ENCODE results near the gene SOCS6. TPM values are rescaled to one million over a fixed set of nuclear protein-coding genes. Genes with fewer than 3 reads are reported as not detected.

Gene SOCS6
- total and polyA plus RNA-seq, 2 experiments from 2014 or later: 4.4 to 13.3 TPM

- TF ChIP-seq CTCF (conservative IDR thresholded peaks at IDR 0.05; ENCODE audit: low read depth in 2 of 2) (peak; percentile 37 to 49), STAT1 (IDR thresholded peaks at IDR 0.05; ENCODE audit: unreplicated experiment) (no peak)
- peaks cover 5% of the 10 kb centered on the region for H3K27me3 Mint-ChIP-seq (ENCODE audit: insufficient read depth, low read depth, poor library complexity)
- no peak overlapping the region for H3K27ac Mint-ChIP-seq
Measured at GRCh38 chr18:70299393-70299792, 10.5 kb downstream of the SOCS6 start.

GRCh38 chr18:70301667-70302066, 12.8 kb downstream of the SOCS6 start:
- H3K79me2 ChIP-seq (replicated peaks; ENCODE audit: insufficient read depth): peaks cover 100% of the 10 kb centered on the region
- TF ChIP-seq ZNF331 (CRISPR knock-in tag; IDR thresholded peaks at IDR 0.05; ENCODE audit: low read depth) (no peak), CREB1 (CRISPR knock-in tag; IDR thresholded peaks at IDR 0.05; ENCODE audit: low read depth) (no peak), ZNF114 (CRISPR knock-in tag; IDR thresholded peaks at IDR 0.05) (no peak), JUNB (IDR thresholded peaks at IDR 0.05; ENCODE audit: unreplicated experiment) (no peak), EZH2 (IDR thresholded peaks at IDR 0.05; ENCODE audit: low read depth, unreplicated experiment) (no peak), POLR2AphosphoS5 (IDR thresholded peaks at IDR 0.05; ENCODE audit: low read depth) (no peak)
- no peak overlapping the region for H3K27ac ChIP-seq (ENCODE audit: low read depth)
- no peaks in the 10 kb centered on the region for H3F3A ChIP-seq (replicated peaks; ENCODE audit: low read depth)
- no peaks in the 10 kb centered on the region for H3K36me3 Mint-ChIP-seq (ENCODE audit: low read depth)
- DNase-seq (ENCODE audit: low spot score): no peak
- H3K4me2 ChIP-seq: no peak overlapping the region
- no peaks in the 10 kb centered on the region for H3K27me3 ChIP-seq (ENCODE audit: insufficient read depth)
- no peaks in the 10 kb centered on the region for H3K36me3 ChIP-seq (ENCODE audit: insufficient read depth)
- no peak overlapping the region for H2AFZ ChIP-seq
- H3K27ac Mint-ChIP-seq: no peak overlapping the region
- H3K9me2 ChIP-seq (ENCODE audit: insufficient read depth): no peaks in the 10 kb centered on the region
- no peak for ATAC-seq
- H3K4me3 Mint-ChIP-seq: no peak overlapping the region
- H3K4me3 ChIP-seq: no peak overlapping the region
- H3K4me1 ChIP-seq (ENCODE audit: insufficient read depth): peaks cover 35% of the 10 kb centered on the region
- peaks cover 7% of the 10 kb centered on the region for H3K27me3 Mint-ChIP-seq (ENCODE audit: insufficient read depth, low read depth, poor library complexity)
- no peaks in the 10 kb centered on the region for H3K9me3 Mint-ChIP-seq
- 0 out of 2 replicates have a peak, but pooled peaks cover 4% of the 10 kb centered on the region for H4K20me1 ChIP-seq (replicated peaks; ENCODE audit: insufficient read depth)
- peaks cover 19% of the 10 kb centered on the region for H3K4me1 Mint-ChIP-seq

More at GRCh38 chr18:70299393-70299792, 10.5 kb downstream of the SOCS6 start:
- H3K9me3 Mint-ChIP-seq: no peaks in the 10 kb centered on the region
- H3K79me2 ChIP-seq (replicated peaks; ENCODE audit: insufficient read depth): peaks cover 100% of the 10 kb centered on the region
- no peak overlapping the region for H3K4me3 ChIP-seq
- no peak overlapping the region for H3K4me3 Mint-ChIP-seq
- H3K4me1 ChIP-seq (ENCODE audit: insufficient read depth): peaks cover 39% of the 10 kb centered on the region
- no peak overlapping the region for H3K27ac ChIP-seq (ENCODE audit: low read depth)
- peak; percentile 77 for ATAC-seq
- peak; percentile 50 for DNase-seq (ENCODE audit: low spot score)
- H3K36me3 ChIP-seq (ENCODE audit: insufficient read depth): no peaks in the 10 kb centered on the region
- H3K4me2 ChIP-seq: no peak overlapping the region
- H3K27me3 ChIP-seq (ENCODE audit: insufficient read depth): no peaks in the 10 kb centered on the region
- no peak overlapping the region for H2AFZ ChIP-seq
- no peaks in the 10 kb centered on the region for H3K9me2 ChIP-seq (ENCODE audit: insufficient read depth)
- no peaks in the 10 kb centered on the region for H3K36me3 Mint-ChIP-seq (ENCODE audit: low read depth)
- peaks cover 31% of the 10 kb centered on the region for H3K4me1 Mint-ChIP-seq
- H4K20me1 ChIP-seq (replicated peaks; ENCODE audit: insufficient read depth): peaks cover 4% of the 10 kb centered on the region
- no peaks in the 10 kb centered on the region for H3F3A ChIP-seq (replicated peaks; ENCODE audit: low read depth)

- Mint-ChIP-seq H3K9me3 (peaks cover 5% of the 10 kb centered on the region), H3K4me3 (no peak overlapping the region), H3K27ac (no peak overlapping the region), H3K27me3 (ENCODE audit: insufficient read depth, low read depth, poor library complexity) (peaks cover 4% of the 10 kb centered on the region), H3K36me3 (ENCODE audit: low read depth) (peaks cover 4% of the 10 kb centered on the region; the same call in 1 of the 3 replicates), H3K4me1 (peaks cover 5% of the 10 kb centered on the region)
- no peaks in the 10 kb centered on the region for H4K20me1 ChIP-seq (replicated peaks; ENCODE audit: insufficient read depth)
- ATAC-seq (no peak), DNase-seq (ENCODE audit: low spot score) (no peak)
- no peaks in the 10 kb centered on the region for H3F3A ChIP-seq (replicated peaks; ENCODE audit: low read depth)
- peaks cover 100% of the 10 kb centered on the region for H3K79me2 ChIP-seq (replicated peaks; ENCODE audit: insufficient read depth)
- peaks cover 9% of the 10 kb centered on the region for H3K4me1 ChIP-seq (ENCODE audit: insufficient read depth)
- no peak overlapping the region for H2AFZ ChIP-seq
- no peaks in the 10 kb centered on the region for H3K36me3 ChIP-seq (ENCODE audit: insufficient read depth)
- no peak overlapping the region for H3K4me2 ChIP-seq
- H3K27me3 ChIP-seq (ENCODE audit: insufficient read depth): no peaks in the 10 kb centered on the region
- H3K4me3 ChIP-seq: no peak overlapping the region
- no peak overlapping the region for H3K27ac ChIP-seq (ENCODE audit: low read depth)
- H3K9me2 ChIP-seq (ENCODE audit: insufficient read depth): no peaks in the 10 kb centered on the region
- TF ChIP-seq REST (IDR thresholded peaks at IDR 0.05; ENCODE audit: unreplicated experiment) (no peak), EZH2phosphoT487 (IDR thresholded peaks at IDR 0.05; ENCODE audit: unreplicated experiment) (no peak), ETS1 (IDR thresholded peaks at IDR 0.05) (no peak), EZH2 (IDR thresholded peaks at IDR 0.05; ENCODE audit: low read depth, unreplicated experiment) (no peak)
Measured at GRCh38 chr18:70308555-70309294, 19.9 kb downstream of the SOCS6 start.

Data from GM23338 (cell line).